ENCODE measurements around the gene ELMO1.
"Not testable (repeated sequence)": the region's sequence is repeated elsewhere in the genome, so short reads cannot be mapped to it uniquely, and the experiment has no call there.

The ELMO1 gene

GRCh38 chr7:36982766-36983165 is 465.9 kb downstream of the ELMO1 start:
- Histone ChIP-seq H3K27me3 (ENCODE audit: insufficient read depth, low read length) (peaks cover 44% of the 10 kb centered on the region), H3K27ac (ENCODE audit: low read depth, low read length) (no peak overlapping the region), H3K4me3 (ENCODE audit: low read depth, low read length) (no peak overlapping the region), H3K36me3 (ENCODE audit: insufficient read depth, low read length) (no peaks in the 10 kb centered on the region), H3K79me2 (ENCODE audit: control insufficient read depth, insufficient read depth, low read length, unreplicated experiment) (no peaks in the 10 kb centered on the region), H2AFZ (ENCODE audit: low read length, unreplicated experiment) (no peak overlapping the region), H3K4me1 (ENCODE audit: control insufficient read depth, insufficient read depth, low read length, unreplicated experiment) (no peaks in the 10 kb centered on the region)

- Histone ChIP-seq H3K4me1 (ENCODE audit: control insufficient read depth, insufficient read depth, low read length, unreplicated experiment) (no peaks in the 10 kb centered on the region), H3K27me3 (ENCODE audit: insufficient read depth, low read length) (peaks cover 23% of the 10 kb centered on the region; the same call in 1 of the 2 replicates), H3K36me3 (ENCODE audit: insufficient read depth, low read length) (no peaks in the 10 kb centered on the region), H3K27ac (ENCODE audit: low read depth, low read length) (no peak overlapping the region), H3K4me3 (ENCODE audit: low read depth, low read length) (no peak overlapping the region), H2AFZ (ENCODE audit: low read length, unreplicated experiment) (no peak overlapping the region), H3K79me2 (ENCODE audit: control insufficient read depth, insufficient read depth, low read length, unreplicated experiment) (no peaks in the 10 kb centered on the region)
Observed at GRCh38 chr7:36979810-36980248, 468.8 kb downstream of the ELMO1 start.

- H3K4me1 ChIP-seq (ENCODE audit: control insufficient read depth, insufficient read depth, low read length, unreplicated experiment), result no peaks in the 10 kb centered on the region
- no peak overlapping the region for H3K27ac ChIP-seq (ENCODE audit: low read depth, low read length)
- H2AFZ ChIP-seq (ENCODE audit: low read length, unreplicated experiment), result no peak overlapping the region
- no peaks in the 10 kb centered on the region for H3K79me2 ChIP-seq (ENCODE audit: control insufficient read depth, insufficient read depth, low read length, unreplicated experiment)
- no peak overlapping the region for H3K4me3 ChIP-seq (ENCODE audit: low read depth, low read length)
- H3K27me3 ChIP-seq (ENCODE audit: insufficient read depth, low read length), result peaks cover 13% of the 10 kb centered on the region; the same call in 1 of the 2 replicates
- no peaks in the 10 kb centered on the region for H3K36me3 ChIP-seq (ENCODE audit: insufficient read depth, low read length)
Observed at GRCh38 chr7:36978461-36978860, 470.2 kb downstream of the ELMO1 start.

- Histone ChIP-seq H3K36me3 (ENCODE audit: insufficient read depth, low read length) (no peaks in the 10 kb centered on the region), H3K27me3 (ENCODE audit: insufficient read depth, low read length) (peaks cover 11% of the 10 kb centered on the region; the same call in 1 of the 2 replicates), H3K27ac (ENCODE audit: low read depth, low read length) (no peak overlapping the region), H3K4me3 (ENCODE audit: low read depth, low read length) (no peak overlapping the region), H3K79me2 (ENCODE audit: control insufficient read depth, insufficient read depth, low read length, unreplicated experiment) (no peaks in the 10 kb centered on the region), H2AFZ (ENCODE audit: low read length, unreplicated experiment) (no peak overlapping the region), H3K4me1 (ENCODE audit: control insufficient read depth, insufficient read depth, low read length, unreplicated experiment) (no peaks in the 10 kb centered on the region)
Observed at GRCh38 chr7:36977878-36978277, 470.8 kb downstream of the ELMO1 start.

- H2AFZ ChIP-seq (ENCODE audit: low read length, unreplicated experiment); H3K27me3 ChIP-seq (ENCODE audit: insufficient read depth, low read length); H3K4me3 ChIP-seq (ENCODE audit: low read depth, low read length); H3K36me3 ChIP-seq (ENCODE audit: insufficient read depth, low read length); H3K79me2 ChIP-seq (ENCODE audit: control insufficient read depth, insufficient read depth, low read length, unreplicated experiment); H3K4me1 ChIP-seq (ENCODE audit: control insufficient read depth, insufficient read depth, low read length, unreplicated experiment); H3K27ac ChIP-seq (ENCODE audit: low read depth, low read length): not testable (repeated sequence)
Observed at GRCh38 chr7:36973534-36973933, 475.1 kb downstream of the ELMO1 start.

GRCh38 chr7:36972140-36972518 is 476.5 kb downstream of the ELMO1 start:
- Histone ChIP-seq H3K4me3 (ENCODE audit: low read depth, low read length) (no peak overlapping the region), H3K27me3 (ENCODE audit: insufficient read depth, low read length) (no peaks in the 10 kb centered on the region), H3K36me3 (ENCODE audit: insufficient read depth, low read length) (no peaks in the 10 kb centered on the region), H3K27ac (ENCODE audit: low read depth, low read length) (no peak overlapping the region), H2AFZ (ENCODE audit: low read length, unreplicated experiment) (no peak overlapping the region), H3K79me2 (ENCODE audit: control insufficient read depth, insufficient read depth, low read length, unreplicated experiment) (no peaks in the 10 kb centered on the region), H3K4me1 (ENCODE audit: control insufficient read depth, insufficient read depth, low read length, unreplicated experiment) (no peaks in the 10 kb centered on the region)

- H3K36me3 ChIP-seq (ENCODE audit: insufficient read depth, low read length), result no peaks in the 10 kb centered on the region
- H2AFZ ChIP-seq (ENCODE audit: low read length, unreplicated experiment), result no peak overlapping the region
- no peak overlapping the region for H3K4me3 ChIP-seq (ENCODE audit: low read depth, low read length)
- H3K4me1 ChIP-seq (ENCODE audit: control insufficient read depth, insufficient read depth, low read length, unreplicated experiment), result no peaks in the 10 kb centered on the region
- H3K27me3 ChIP-seq (ENCODE audit: insufficient read depth, low read length), result no peaks in the 10 kb centered on the region
- H3K79me2 ChIP-seq (ENCODE audit: control insufficient read depth, insufficient read depth, low read length, unreplicated experiment), result no peaks in the 10 kb centered on the region
- H3K27ac ChIP-seq (ENCODE audit: low read depth, low read length), result no peak overlapping the region
Observed at GRCh38 chr7:36971515-36972139, 477.0 kb downstream of the ELMO1 start.

GRCh38 chr7:36970551-36971514 is 477.8 kb downstream of the ELMO1 start:
- Histone ChIP-seq H3K27me3 (ENCODE audit: insufficient read depth, low read length) (no peaks in the 10 kb centered on the region), H3K27ac (ENCODE audit: low read depth, low read length) (no peak overlapping the region), H3K4me3 (ENCODE audit: low read depth, low read length) (no peak overlapping the region), H2AFZ (ENCODE audit: low read length, unreplicated experiment) (no peak overlapping the region), H3K4me1 (ENCODE audit: control insufficient read depth, insufficient read depth, low read length, unreplicated experiment) (no peaks in the 10 kb centered on the region), H3K79me2 (ENCODE audit: control insufficient read depth, insufficient read depth, low read length, unreplicated experiment) (no peaks in the 10 kb centered on the region), H3K36me3 (ENCODE audit: insufficient read depth, low read length) (no peaks in the 10 kb centered on the region)

- Histone ChIP-seq H3K4me1 (ENCODE audit: control insufficient read depth, insufficient read depth, low read length, unreplicated experiment) (no peaks in the 10 kb centered on the region), H3K27me3 (ENCODE audit: insufficient read depth, low read length) (no peaks in the 10 kb centered on the region), H2AFZ (ENCODE audit: low read length, unreplicated experiment) (no peak overlapping the region), H3K79me2 (ENCODE audit: control insufficient read depth, insufficient read depth, low read length, unreplicated experiment) (no peaks in the 10 kb centered on the region), H3K27ac (ENCODE audit: low read depth, low read length) (no peak overlapping the region), H3K36me3 (ENCODE audit: insufficient read depth, low read length) (no peaks in the 10 kb centered on the region), H3K4me3 (ENCODE audit: low read depth, low read length) (no peak overlapping the region)
Observed at GRCh38 chr7:36969376-36969775, 479.3 kb downstream of the ELMO1 start.

GRCh38 chr7:36967387-36967786 is 481.3 kb downstream of the ELMO1 start:
- Histone ChIP-seq H3K27ac (ENCODE audit: low read depth, low read length) (no peak overlapping the region), H3K79me2 (ENCODE audit: control insufficient read depth, insufficient read depth, low read length, unreplicated experiment) (no peaks in the 10 kb centered on the region), H3K4me1 (ENCODE audit: control insufficient read depth, insufficient read depth, low read length, unreplicated experiment) (no peaks in the 10 kb centered on the region), H3K4me3 (ENCODE audit: low read depth, low read length) (no peak overlapping the region), H2AFZ (ENCODE audit: low read length, unreplicated experiment) (no peak overlapping the region), H3K36me3 (ENCODE audit: insufficient read depth, low read length) (no peaks in the 10 kb centered on the region), H3K27me3 (ENCODE audit: insufficient read depth, low read length) (no peaks in the 10 kb centered on the region)

GRCh38 chr7:36966636-36967035 is 482.0 kb downstream of the ELMO1 start:
- no peaks in the 10 kb centered on the region for H3K36me3 ChIP-seq (ENCODE audit: insufficient read depth, low read length)
- H3K27ac ChIP-seq (ENCODE audit: low read depth, low read length), result no peak overlapping the region
- no peaks in the 10 kb centered on the region for H3K79me2 ChIP-seq (ENCODE audit: control insufficient read depth, insufficient read depth, low read length, unreplicated experiment)
- H3K4me1 ChIP-seq (ENCODE audit: control insufficient read depth, insufficient read depth, low read length, unreplicated experiment), result no peaks in the 10 kb centered on the region
- no peak overlapping the region for H2AFZ ChIP-seq (ENCODE audit: low read length, unreplicated experiment)
- H3K27me3 ChIP-seq (ENCODE audit: insufficient read depth, low read length), result no peaks in the 10 kb centered on the region
- H3K4me3 ChIP-seq (ENCODE audit: low read depth, low read length), result no peak overlapping the region
